Measurements from ENCODE around the gene FAM217A. TPM values are rescaled to one million over a fixed set of nuclear protein-coding genes. Genes with fewer than 3 reads are reported as not detected.

FAM217A gene
- total and polyA plus RNA-seq, 2 of the 8 experiments (the other 6 are each of a cell fraction or from before 2014, with no cell fraction given) = 0.03 TPM; not detected in 1

GRCh38 chr6:4084444-4085331 is 5.8 kb upstream of the FAM217A start (continued):
- TF ChIP-seq RAD21 (IDR thresholded peaks at IDR 0.05 in 1 of 2, conservative IDR thresholded peaks at IDR 0.05 in 1 of 2; ENCODE audit: low read depth in 2 of 2, low read length in 2 of 2) (no peak), POLR2A (IDR thresholded peaks at IDR 0.05; ENCODE audit: control extremely low read depth in 1 of 2, low read depth in 2 of 2, low read length in 2 of 2) (no peak), KDM4A (IDR thresholded peaks at IDR 0.05; ENCODE audit: low read depth, low read length, severe bottlenecking) (no peak), RXRA (IDR thresholded peaks at IDR 0.05; ENCODE audit: insufficient read depth, low read depth, low read length) (no peak), SIRT6 (IDR thresholded peaks at IDR 0.05; ENCODE audit: low read length) (no peak), SP4 (IDR thresholded peaks at IDR 0.05; ENCODE audit: low read length) (no peak)

Measured in H1 (cell line).